IPS-18c (cell line): ENCODE measurements around the gene NPC1.
"Not testable (repeated sequence)": the region's sequence is repeated elsewhere in the genome, so short reads cannot be mapped to it uniquely, and the experiment has no call there.

Experiments used
- H3K4me3 ChIP-seq: 2 replicates; pipeline ENCODE4 v1.7.0; 2013; ENCODE audit warnings: low read depth, mild to moderate bottlenecking, low read length, moderate library complexity; ENCODE audit not compliant: insufficient read depth
- H3K9me3 ChIP-seq: one replicate; pipeline ENCODE4 v1.6.1; 2013; ENCODE audit warnings: mild to moderate bottlenecking, low read length, moderate library complexity; ENCODE audit not compliant: control insufficient read depth, insufficient read depth

The NPC1 gene

GRCh38 chr18:23494992-23495391, 91.3 kb downstream of the NPC1 start:
- H3K9me3 ChIP-seq, result no peaks in the 10 kb centered on the region

GRCh38 chr18:23493654-23494053, 92.7 kb downstream of the NPC1 start:
- Histone ChIP-seq H3K9me3 (no peaks in the 10 kb centered on the region), H3K4me3 (no peak overlapping the region)

More at GRCh38 chr18:23494992-23495391, 91.3 kb downstream of the NPC1 start:
- no peak overlapping the region for H3K4me3 ChIP-seq

DNA sequence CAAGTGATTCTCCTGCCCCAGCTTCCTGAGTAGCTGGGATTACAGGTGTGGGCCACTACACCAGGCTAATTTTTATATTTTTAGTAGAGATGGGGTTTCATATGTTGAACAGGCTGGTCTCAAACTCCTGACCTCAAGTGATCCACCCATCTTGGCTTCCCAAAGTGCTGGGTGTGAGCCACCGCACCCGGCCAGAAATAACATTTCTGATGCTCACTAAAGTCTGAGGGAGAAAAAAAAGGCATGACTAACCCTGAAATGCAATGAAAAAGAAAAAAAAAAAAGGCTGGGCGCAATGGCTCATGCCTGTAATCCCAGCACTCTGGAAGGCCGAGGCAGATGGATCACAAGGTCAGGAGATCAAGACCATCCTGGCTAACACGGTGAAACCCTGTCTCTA, 96.7 kb downstream of the NPC1 start:
- H3K9me3 ChIP-seq, H3K4me3 ChIP-seq: not testable (repeated sequence)

DNA sequence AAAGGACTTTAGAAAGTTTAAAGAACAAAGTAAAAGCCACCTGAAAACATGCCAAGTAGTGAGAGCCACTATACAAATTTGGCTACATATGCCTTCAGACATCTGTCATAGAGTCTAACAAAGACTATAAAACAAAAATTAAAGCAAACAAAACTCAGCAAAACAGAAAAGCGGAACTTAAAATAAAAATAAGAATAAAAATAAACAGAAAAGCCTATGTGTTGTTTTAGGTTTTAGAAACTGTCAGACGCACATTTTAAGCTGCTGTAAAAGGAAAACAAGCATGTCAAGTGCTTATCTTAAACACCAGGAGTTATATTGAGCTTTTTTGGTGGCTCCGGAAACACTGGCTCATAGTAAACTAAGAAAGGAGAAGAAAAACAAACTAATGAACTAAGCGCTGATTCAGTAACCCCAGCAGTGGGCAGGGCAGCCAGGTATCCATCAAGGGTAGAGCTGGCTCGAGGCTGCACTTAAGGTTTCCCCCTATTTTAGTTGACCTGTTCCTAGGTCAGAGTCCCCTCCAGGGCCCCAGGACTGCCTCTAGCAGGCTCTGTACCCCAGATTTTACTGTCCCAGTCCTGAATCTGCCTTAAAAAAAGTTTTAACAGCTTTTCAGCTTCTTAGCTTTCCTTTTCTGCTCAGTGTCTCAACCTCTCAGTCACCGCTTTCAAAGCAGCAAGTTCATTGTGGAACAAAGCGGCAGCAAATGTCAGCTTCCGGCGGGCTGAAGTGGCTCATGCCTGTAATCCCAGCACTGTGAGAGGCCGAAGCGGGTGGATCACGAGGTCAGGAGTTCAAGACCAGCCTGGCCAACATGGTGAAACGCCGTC, 98.4 kb downstream of the NPC1 start:
- H3K4me3 ChIP-seq, result no peak overlapping the region

GRCh38 chr18:23485386-23485785, 100.9 kb downstream of the NPC1 start:
- H3K4me3 ChIP-seq, result no peak overlapping the region
- H3K9me3 ChIP-seq, result no peaks in the 10 kb centered on the region

More for the DNA sequence above, 98.4 kb downstream of the NPC1 start:
- no peaks in the 10 kb centered on the region for H3K9me3 ChIP-seq

DNA sequence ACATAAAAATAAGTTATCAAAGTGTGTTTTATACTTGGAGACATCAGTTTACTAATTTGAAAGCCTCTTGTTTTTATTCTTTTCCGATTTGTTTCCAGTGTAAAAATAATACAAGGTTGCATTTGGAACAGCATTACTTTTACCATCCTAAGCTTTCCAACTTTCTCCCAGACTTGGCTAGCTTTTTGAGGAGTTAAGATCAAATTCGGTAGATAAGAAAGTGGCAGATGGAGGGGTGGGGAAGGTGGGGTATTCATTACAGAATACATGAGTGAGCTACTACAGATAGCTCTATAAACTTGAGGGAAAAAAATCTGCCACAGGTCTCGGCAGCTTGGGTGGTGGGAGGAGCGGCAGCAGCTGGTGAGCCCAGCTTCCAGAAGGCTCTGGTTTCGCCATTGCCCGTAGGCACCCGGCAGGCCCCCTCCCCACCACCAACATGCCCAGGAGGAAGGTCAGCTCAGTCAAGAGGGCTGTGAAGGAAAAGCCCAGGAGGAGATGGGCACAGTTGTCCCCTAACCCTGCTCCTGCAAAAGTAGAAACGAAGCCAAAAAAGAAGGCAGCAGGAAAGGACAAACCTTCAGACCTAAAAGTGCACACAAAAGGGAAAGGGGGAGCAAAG, 101.6 kb downstream of the NPC1 start:
- Histone ChIP-seq H3K9me3 (no peaks in the 10 kb centered on the region), H3K4me3 (no peak overlapping the region)
